Measurements from ENCODE around the gene WDR48. TPM values are rescaled to one million over a fixed set of nuclear protein-coding genes. Genes with fewer than 3 reads are reported as not detected.

WDR48 gene
- total RNA-seq, 2 experiments from 2014 or later = 81.2 to 88.6 TPM

GRCh38 chr3:39067286-39067685 is 15.5 kb downstream of the WDR48 start:
- no peak overlapping the region for H3K4me3 ChIP-seq (ENCODE audit: low read length)

GRCh38 chr3:39068556-39068955 is 16.7 kb downstream of the WDR48 start:
- ChIA-PET POLR2A (no interaction called here), CTCF (no interaction called here)
- no peak overlapping the region for H3K27ac ChIP-seq (ENCODE audit: low read depth in 1 of 2, low read length in 2 of 2)
- no peak overlapping the region for H3K4me3 ChIP-seq (ENCODE audit: low read length)
- H3K4me1 ChIP-seq (ENCODE audit: insufficient read depth, low read length) = no peaks in the 10 kb centered on the region
- Mint-ChIP-seq H3K4me1 (ENCODE audit: low read depth) (peaks cover 10% of the 10 kb centered on the region), H3K27me3 (no peaks in the 10 kb centered on the region), H3K4me3 (no peak overlapping the region), H3K9me3 (no peaks in the 10 kb centered on the region), H3K27ac (no peak overlapping the region), H3K36me3 (ENCODE audit: low read depth) (peaks cover 97% of the 10 kb centered on the region)
- H3K36me3 ChIP-seq (ENCODE audit: insufficient read depth, low read length) = peaks cover 83% of the 10 kb centered on the region
- H3K9me3 ChIP-seq (ENCODE audit: control insufficient read depth in 1 of 2, insufficient read depth in 1 of 2, low read length in 2 of 2) = no peaks in the 10 kb centered on the region
- intact Hi-C loops (cut with DNase I, micrococcal nuclease) = no loop called here
- DNase-seq (no peak), ATAC-seq (ENCODE audit: poor library complexity) (no peak)
- TF ChIP-seq CTCF (IDR thresholded peaks at IDR 0.05) = no peak
- no peaks in the 10 kb centered on the region for H3K27me3 ChIP-seq (ENCODE audit: control insufficient read depth in 1 of 2, insufficient read depth in 2 of 2, low read length in 2 of 2)

More at GRCh38 chr3:39067286-39067685, 15.5 kb downstream of the WDR48 start:
- no peak for TF ChIP-seq CTCF (IDR thresholded peaks at IDR 0.05)
- ATAC-seq (ENCODE audit: poor library complexity) (no peak), DNase-seq (no peak)
- CTCF ChIA-PET = no interaction called here
- Mint-ChIP-seq H3K4me3 (no peak overlapping the region), H3K4me1 (ENCODE audit: low read depth) (peaks cover 18% of the 10 kb centered on the region), H3K27me3 (no peaks in the 10 kb centered on the region), H3K9me3 (no peaks in the 10 kb centered on the region), H3K36me3 (ENCODE audit: low read depth) (peaks cover 87% of the 10 kb centered on the region), H3K27ac (no peak overlapping the region)
- Histone ChIP-seq H3K36me3 (ENCODE audit: insufficient read depth, low read length) (peaks cover 78% of the 10 kb centered on the region), H3K9me3 (ENCODE audit: control insufficient read depth in 1 of 2, insufficient read depth in 1 of 2, low read length in 2 of 2) (no peaks in the 10 kb centered on the region), H3K27ac (ENCODE audit: low read depth in 1 of 2, low read length in 2 of 2) (no peak overlapping the region), H3K27me3 (ENCODE audit: control insufficient read depth in 1 of 2, insufficient read depth in 2 of 2, low read length in 2 of 2) (no peaks in the 10 kb centered on the region), H3K4me1 (ENCODE audit: insufficient read depth, low read length) (peaks cover 2% of the 10 kb centered on the region)
- intact Hi-C loops (cut with DNase I, micrococcal nuclease) = no loop called here
- POLR2A ChIA-PET = interaction anchor here (0.8 kb wide), 1 partner anchor 8 kb away, joined by 3 read pairs; no protein-coding TSS in a partner anchor

GRCh38 chr3:39075910-39076309 is 24.1 kb downstream of the WDR48 start:
- Mint-ChIP-seq H3K4me3 (no peak overlapping the region), H3K27me3 (no peaks in the 10 kb centered on the region), H3K36me3 (ENCODE audit: low read depth) (peaks cover 90% of the 10 kb centered on the region), H3K4me1 (ENCODE audit: low read depth) (peaks cover 4% of the 10 kb centered on the region), H3K27ac (no peak overlapping the region), H3K9me3 (no peaks in the 10 kb centered on the region)
- Histone ChIP-seq H3K36me3 (ENCODE audit: insufficient read depth, low read length) (peaks cover 80% of the 10 kb centered on the region), H3K4me3 (ENCODE audit: low read length) (no peak overlapping the region), H3K4me1 (ENCODE audit: insufficient read depth, low read length) (no peaks in the 10 kb centered on the region), H3K9me3 (ENCODE audit: control insufficient read depth in 1 of 2, insufficient read depth in 1 of 2, low read length in 2 of 2) (no peaks in the 10 kb centered on the region), H3K27me3 (ENCODE audit: control insufficient read depth in 1 of 2, insufficient read depth in 2 of 2, low read length in 2 of 2) (no peaks in the 10 kb centered on the region), H3K27ac (ENCODE audit: low read depth in 1 of 2, low read length in 2 of 2) (no peak overlapping the region)
- ChIA-PET CTCF (interaction anchor here (0.9 kb wide), 1 partner anchor 10 kb away, joined by 3 read pairs; no protein-coding TSS in a partner anchor), POLR2A (no interaction called here)
- ATAC-seq (ENCODE audit: poor library complexity) (no peak), DNase-seq (no peak)
- no peak for TF ChIP-seq CTCF (IDR thresholded peaks at IDR 0.05)
- intact Hi-C loops (cut with DNase I, micrococcal nuclease) = no loop called here

Data from CD4-positive, alpha-beta T cell (primary cell).